ENCODE results near the gene ZNF878. TPM values are rescaled to one million over a fixed set of nuclear protein-coding genes. Genes with fewer than 3 reads are reported as not detected.

ZNF878 gene
- total RNA-seq, 2 donors from 2014 or later: 0.20 to 0.26 TPM

DNA sequence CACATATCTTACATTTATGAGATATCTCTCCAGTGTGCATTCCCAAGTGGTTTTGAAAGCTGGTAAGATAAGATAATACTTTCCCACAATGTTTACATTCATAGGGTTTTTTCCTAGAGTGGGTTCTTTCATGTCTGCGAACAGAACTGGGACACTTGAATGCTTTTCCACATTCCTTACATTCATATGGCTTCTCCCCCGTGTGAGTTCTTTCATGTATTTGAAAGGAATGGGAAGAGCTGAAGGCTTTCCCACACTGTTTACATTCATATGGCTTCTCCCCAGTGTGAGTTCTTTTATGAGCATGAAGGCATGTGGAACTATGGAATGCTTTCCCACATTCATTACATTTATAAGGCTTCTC, 37.0 kb downstream of the ZNF878 start:
- Histone ChIP-seq H3K4me1 (no peaks in the 10 kb centered on the region), H3K27ac (no peak overlapping the region), H3K36me3 (peaks cover 49% of the 10 kb centered on the region), H3K9me3 (peaks cover 22 to 66% of the 10 kb centered on the region in 2 donors), H3K27me3 (no peaks in the 10 kb centered on the region), H3K4me3 (no peak overlapping the region)
- DNase-seq (ENCODE audit: low spot score): no peak
- TF ChIP-seq, protein P1, sequence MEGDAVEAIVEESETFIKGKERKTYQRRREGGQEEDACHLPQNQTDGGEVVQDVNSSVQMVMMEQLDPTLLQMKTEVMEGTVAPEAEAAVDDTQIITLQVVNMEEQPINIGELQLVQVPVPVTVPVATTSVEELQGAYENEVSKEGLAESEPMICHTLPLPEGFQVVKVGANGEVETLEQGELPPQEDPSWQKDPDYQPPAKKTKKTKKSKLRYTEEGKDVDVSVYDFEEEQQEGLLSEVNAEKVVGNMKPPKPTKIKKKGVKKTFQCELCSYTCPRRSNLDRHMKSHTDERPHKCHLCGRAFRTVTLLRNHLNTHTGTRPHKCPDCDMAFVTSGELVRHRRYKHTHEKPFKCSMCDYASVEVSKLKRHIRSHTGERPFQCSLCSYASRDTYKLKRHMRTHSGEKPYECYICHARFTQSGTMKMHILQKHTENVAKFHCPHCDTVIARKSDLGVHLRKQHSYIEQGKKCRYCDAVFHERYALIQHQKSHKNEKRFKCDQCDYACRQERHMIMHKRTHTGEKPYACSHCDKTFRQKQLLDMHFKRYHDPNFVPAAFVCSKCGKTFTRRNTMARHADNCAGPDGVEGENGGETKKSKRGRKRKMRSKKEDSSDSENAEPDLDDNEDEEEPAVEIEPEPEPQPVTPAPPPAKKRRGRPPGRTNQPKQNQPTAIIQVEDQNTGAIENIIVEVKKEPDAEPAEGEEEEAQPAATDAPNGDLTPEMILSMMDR (IDR thresholded peaks at IDR 0.05): no peak

DNA sequence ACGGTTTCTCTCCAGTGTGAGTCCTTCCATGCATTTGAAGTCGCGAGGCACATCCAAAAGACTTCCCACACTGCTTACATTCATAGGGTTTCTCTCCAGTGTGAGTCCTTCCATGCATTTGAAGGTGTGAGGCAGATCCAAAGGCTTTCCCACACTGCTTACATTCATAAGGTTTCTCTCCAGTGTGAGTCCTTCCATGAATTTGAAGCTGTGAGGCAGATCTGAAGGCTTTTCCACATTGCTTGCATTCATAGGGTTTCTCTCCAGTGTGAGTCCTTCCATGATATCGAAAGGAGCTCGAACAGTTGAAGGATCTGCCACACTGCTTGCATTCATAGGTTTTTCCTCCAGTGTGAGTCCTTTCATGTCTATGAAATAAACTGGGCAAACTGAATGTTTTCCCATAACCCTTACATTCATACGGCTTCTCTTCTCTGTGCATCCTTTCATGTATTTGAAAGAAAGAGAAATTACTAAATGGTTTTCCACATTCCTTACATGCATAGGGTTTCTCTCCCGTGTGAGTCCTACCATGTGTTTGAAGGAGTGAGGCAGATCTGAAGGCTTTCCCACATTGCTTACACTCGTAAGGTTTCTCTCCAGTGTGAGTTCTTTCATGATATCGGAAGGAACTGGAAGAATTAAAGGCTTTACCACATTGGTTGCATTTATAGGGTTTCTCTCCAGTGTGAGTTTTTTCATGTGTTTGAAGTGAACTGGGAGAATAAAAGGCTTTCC, 37.6 kb downstream of the ZNF878 start:
- peaks cover 49% of the 10 kb centered on the region for H3K36me3 ChIP-seq
- no peak overlapping the region for H3K27ac ChIP-seq
- no peaks in the 10 kb centered on the region for H3K4me1 ChIP-seq
- H3K27me3 ChIP-seq: no peaks in the 10 kb centered on the region
- H3K9me3 ChIP-seq: peaks cover 22 to 66% of the 10 kb centered on the region in 2 donors
- no peak for DNase-seq (ENCODE audit: low spot score)
- TF ChIP-seq, protein P1 (IDR thresholded peaks at IDR 0.05): no peak
- H3K4me3 ChIP-seq: no peak overlapping the region

DNA sequence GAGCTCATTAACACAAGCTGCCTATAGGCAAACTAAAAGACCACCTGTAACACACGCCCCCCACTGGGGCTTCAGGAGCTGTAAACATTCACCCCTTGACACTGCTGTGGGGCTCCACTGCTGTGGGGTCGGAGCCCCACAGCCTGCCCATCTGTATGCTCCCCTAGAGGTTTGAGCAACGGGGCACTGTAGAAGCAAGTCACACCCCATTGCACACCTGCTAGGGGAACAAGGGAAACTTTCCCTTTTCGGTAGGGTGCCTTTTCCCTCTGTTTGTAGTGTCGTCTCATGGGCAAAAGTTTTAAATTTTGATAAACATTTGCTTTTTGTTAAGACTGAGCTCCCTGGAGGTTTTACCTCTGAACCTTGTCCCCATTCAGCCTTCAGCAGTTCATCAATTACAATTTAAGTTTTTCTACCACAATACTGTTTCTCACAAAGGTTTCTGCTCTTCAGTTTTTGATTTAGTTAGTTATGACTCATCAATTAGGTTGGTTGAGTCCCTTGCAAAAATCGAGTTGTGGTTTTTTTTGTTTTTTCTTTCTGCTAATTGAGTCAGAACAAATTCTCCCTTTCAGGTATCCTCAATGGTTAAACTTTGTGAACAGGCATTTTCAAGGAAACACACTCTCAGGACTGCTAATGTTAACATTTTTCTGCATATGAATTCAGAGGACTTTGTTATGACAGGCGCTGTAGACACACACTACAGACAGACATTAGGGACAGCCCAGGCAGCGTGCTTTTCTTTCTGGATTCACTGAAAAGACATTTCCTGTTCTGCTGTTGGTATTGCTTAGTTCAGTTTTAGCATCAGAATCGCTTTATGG, 52.4 kb downstream of the ZNF878 start:
- DNase-seq (ENCODE audit: low spot score): no peak
- no peaks in the 10 kb centered on the region for H3K4me1 ChIP-seq
- no peaks in the 10 kb centered on the region for H3K9me3 ChIP-seq
- no peak overlapping the region for H3K4me3 ChIP-seq
- TF ChIP-seq, protein P1 (IDR thresholded peaks at IDR 0.05): no peak
- H3K27me3 ChIP-seq: no peaks in the 10 kb centered on the region
- H3K27ac ChIP-seq: no peak overlapping the region
- H3K36me3 ChIP-seq: peaks cover 11% of the 10 kb centered on the region

DNA sequence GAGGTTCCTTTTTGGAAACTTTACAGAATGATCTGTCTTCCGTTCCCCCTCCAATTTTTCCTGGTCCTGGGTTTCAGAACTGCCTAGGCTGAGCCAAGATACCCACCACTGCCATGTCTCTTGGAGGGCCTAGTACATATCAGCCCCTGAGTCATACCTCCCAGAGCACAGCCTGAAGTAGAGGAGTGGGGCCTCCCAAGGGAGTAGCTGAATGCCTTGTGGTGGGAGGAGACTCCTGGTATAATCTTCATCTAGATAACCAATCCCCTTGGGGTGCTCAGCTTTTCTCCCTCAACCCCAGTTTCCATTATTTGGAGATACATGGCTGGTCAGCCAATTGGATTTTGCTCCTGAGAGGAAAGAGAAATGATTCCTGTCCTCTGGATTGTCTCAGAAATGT, 57.6 kb downstream of the ZNF878 start:
- Histone ChIP-seq H3K4me3 (no peak overlapping the region), H3K4me1 (no peaks in the 10 kb centered on the region), H3K36me3 (peaks cover under 1% of the 10 kb centered on the region), H3K27ac (no peak overlapping the region), H3K27me3 (no peaks in the 10 kb centered on the region), H3K9me3 (no peaks in the 10 kb centered on the region)
- TF ChIP-seq, protein P1 (IDR thresholded peaks at IDR 0.05): no peak
- no peak for DNase-seq (ENCODE audit: low spot score)

Other genes starting within 250 kb of the ZNF878 start
- 1 to 10 TPM; 3.4 to 4.5 TPM for gene ZNF440, start 238.7 kb downstream of the ZNF878 start, total RNA-seq
- 1 to 10 TPM; 2.6 to 4.6 TPM for gene ZNF439, start 204.2 kb downstream of the ZNF878 start, total RNA-seq
- 1 to 10 TPM; 4.2 to 6.3 TPM for gene ZNF69, start 165.2 kb downstream of the ZNF878 start, total RNA-seq
- gene ZNF700, start 127.9 kb downstream of the ZNF878 start, total RNA-seq: 1 to 10 TPM; 4.4 to 5.2 TPM
- gene ZNF763, start 87.9 kb downstream of the ZNF878 start, total RNA-seq: 1 to 10 TPM; 1.4 to 2.6 TPM
- gene ZNF433, start 17.3 kb downstream of the ZNF878 start, total RNA-seq: 1 to 10 TPM; 4.4 to 5.5 TPM
- 10 to 100 TPM in 1 of 2 donors, 1 to 10 TPM in 1; 6.2 to 10.8 TPM for gene ZNF844, start 11.8 kb upstream of the ZNF878 start, total RNA-seq
- gene ZNF20, start 87.4 kb upstream of the ZNF878 start, total RNA-seq: 1 to 10 TPM in 1 of 2 donors, under 1 TPM in 1; 0.79 to 1.4 TPM
- 1 to 10 TPM; 3.2 to 6.3 TPM for gene ZNF625, start 103.8 kb upstream of the ZNF878 start, total RNA-seq
- 1 to 10 TPM; 3.2 to 3.6 TPM for gene ZNF136, start 110.1 kb upstream of the ZNF878 start, total RNA-seq
- gene ZNF44, start 241.9 kb upstream of the ZNF878 start, total RNA-seq: 1 to 10 TPM; 4.6 to 8.6 TPM